Spleen (tissue), 11 donors: ENCODE data around the gene MTX1. TPM values are rescaled to one million over a fixed set of nuclear protein-coding genes. Genes with fewer than 3 reads are reported as not detected.
"Not testable (repeated sequence)": the region's sequence is repeated elsewhere in the genome, so short reads cannot be mapped to it uniquely, and the experiment has no call there.

Experiments used
- DNase-seq: peaks from one replicate; pipeline ENCODE4 v3.0.0-alpha.2; 2020
- H3K27ac ChIP-seq, 8 donors: fragments of 200-600 bp; sonication (generic) in 7 of 8; 1 replicate in 4 of 8; 2 replicates in 4 of 8; pipeline versions ENCODE4 v1.5.0 to v1.8.0; 2016 to 2021; ENCODE audit warnings: inconsistent platforms in 4 of 8, mild to moderate bottlenecking in 4 of 8, moderate library complexity in 1 of 8
- H3K27me3 ChIP-seq, 7 donors: fragments of 200-600 bp; sonication (generic) in 6 of 7; replicated peaks in 1 of 7; 1 replicate in 4 of 7; 2 replicates in 3 of 7; pipeline versions ENCODE4 v1.5.0 to v1.8.0; 2016 to 2021; ENCODE audit warnings: inconsistent platforms in 3 of 7, mild to moderate bottlenecking in 1 of 7
- H3K36me3 ChIP-seq, 6 donors: fragments of 200-600 bp; sonication (generic) in 5 of 6; 1 replicate in 4 of 6; 2 replicates in 2 of 6; pipeline versions ENCODE4 v1.5.0 to v1.8.0; 2016 to 2021; ENCODE audit warnings: inconsistent platforms in 2 of 6
- H3K4me1 ChIP-seq, 6 donors: fragments of 200-600 bp; sonication (generic) in 5 of 6; 1 replicate in 3 of 6; 2 replicates in 3 of 6; pipeline versions ENCODE4 v1.5.0 to v1.8.0; 2016 to 2021; ENCODE audit warnings: inconsistent platforms in 3 of 6
- H3K4me3 ChIP-seq, 8 donors: fragments of 200-600 bp; sonication (generic) in 7 of 8; 1 replicate in 4 of 8; 2 replicates in 4 of 8; pipeline versions ENCODE4 v1.5.0 to v1.8.0; 2016 to 2021; ENCODE audit warnings: inconsistent platforms in 4 of 8, mild to moderate bottlenecking in 4 of 8, moderate library complexity in 2 of 8
- H3K9me3 ChIP-seq, 8 donors: fragments of 200-600 bp; sonication (generic) in 7 of 8; 1 replicate in 4 of 8; 2 replicates in 4 of 8; pipeline versions ENCODE4 v1.5.0 to v1.8.0; 2016 to 2021; ENCODE audit warnings: inconsistent platforms in 4 of 8
- CTCF ChIP-seq, 11 experiments: fragments of 200-600 bp in 7 of 11; fragments of 450-650 bp in 4 of 11; sonication (generic) in 4 of 11; IDR thresholded peaks in 8 of 11; conservative IDR thresholded peaks in 3 of 11; 1 replicate in 7 of 11; 2 replicates in 4 of 11; pipeline versions ENCODE4 v1.4.0 to v1.8.0; 2016 to 2021; ENCODE audit warnings: antibody characterized with exemption in 11 of 11, inconsistent platforms in 4 of 11, mild to moderate bottlenecking in 1 of 11
- POLR2A ChIP-seq, 3 donors: fragments of 450-650 bp; IDR thresholded peaks; one replicate each; pipeline ENCODE4 v1.5.1; 2017; ENCODE audit warnings: antibody characterized with exemption in 3 of 3, mild to moderate bottlenecking in 1 of 3
- POLR2AphosphoS5 ChIP-seq, 3 donors: sonication (generic); formaldehyde crosslinking; IDR thresholded peaks; one replicate each; pipeline ENCODE4 v1.5.1; 2017; ENCODE audit warnings: antibody characterized with exemption in 3 of 3
- WGBS, 5 donors: extraction: QIAGEN DNeasy Blood & Tissue Kit in 3 of 5; methylation state at CpG; one replicate each; pipeline versions ENCODE4 v1.1.5 to v1.1.7; 2013 to 2018; 5-methylcytosine and 5-hydroxymethylcytosine counted together
- intact Hi-C: fragments of 100-400 bp; cut with DNase I; formaldehyde crosslinking; loops from one replicate; pipeline ENCODE4 v1.15.0; 2023; ENCODE audit warnings: low total_unique reads
- polyA plus RNA-seq, 3 donors: library from polyadenylated mRNA; stranded (reverse); fragments of 200-250 nt; gene quantifications; one replicate each; pipeline ENCODE4 v1.2.1, GENCODE V29; 2013
- total RNA-seq, 7 donors: library from RNA; depleted of rRNA in 3 of 7; stranded (reverse); fragments of >200 nt in 3 of 7; fragmentation: NEBNext Ultra II Directional in 4 of 7; extraction: Animal tissue kit (Norgen Biotek cat#: 25700) in 4 of 7; gene quantifications; one replicate each; pipeline versions ENCODE4 v1.1.0 to v1.2.1, GENCODE V29; 2016 to 2021
- donor health status: healthy with polysubstance abuse.
- donor health status: DM: no; HTN: no; CAD: no; lungs with moderate emphysema.
- donor health status: DM: no; HTN: no; CAD: no.
- donor health status: Bipolar disorder and iron deficiency.
- donor health status: healthy.
- donor health status: DM: no; HTN: no; CAD: no.
- donor health status: DM: yes; HTN: yes; CAD: no.

Gene MTX1
- total and polyA plus RNA-seq, 10 donors = 28.2 to 48.4 (median 38.5) TPM

DNA sequence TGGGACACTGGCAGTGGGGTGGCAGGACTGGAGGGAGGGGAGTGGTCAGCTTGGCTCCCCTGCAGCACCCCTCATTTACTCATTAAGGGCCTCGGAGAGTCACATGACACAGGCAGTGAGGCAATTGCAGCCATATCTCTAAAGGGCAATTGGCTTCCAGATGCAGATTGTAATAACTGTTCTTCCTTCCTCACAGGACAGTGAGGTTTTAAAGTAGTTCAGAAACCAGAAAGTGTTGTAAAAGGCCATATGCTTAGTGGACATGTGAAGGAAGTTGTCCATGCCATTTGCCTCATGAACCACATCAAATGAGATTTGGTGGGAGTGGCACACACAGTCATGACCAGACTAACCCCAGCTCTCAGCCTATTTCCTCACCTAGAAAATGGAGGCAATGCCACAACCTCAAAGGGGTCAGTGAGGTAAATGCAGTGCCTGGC lies 11.1 kb downstream of the MTX1 start:
- peak overlapping the region in 1 of 8 donors; percentile 33 for H3K4me3 ChIP-seq

DNA sequence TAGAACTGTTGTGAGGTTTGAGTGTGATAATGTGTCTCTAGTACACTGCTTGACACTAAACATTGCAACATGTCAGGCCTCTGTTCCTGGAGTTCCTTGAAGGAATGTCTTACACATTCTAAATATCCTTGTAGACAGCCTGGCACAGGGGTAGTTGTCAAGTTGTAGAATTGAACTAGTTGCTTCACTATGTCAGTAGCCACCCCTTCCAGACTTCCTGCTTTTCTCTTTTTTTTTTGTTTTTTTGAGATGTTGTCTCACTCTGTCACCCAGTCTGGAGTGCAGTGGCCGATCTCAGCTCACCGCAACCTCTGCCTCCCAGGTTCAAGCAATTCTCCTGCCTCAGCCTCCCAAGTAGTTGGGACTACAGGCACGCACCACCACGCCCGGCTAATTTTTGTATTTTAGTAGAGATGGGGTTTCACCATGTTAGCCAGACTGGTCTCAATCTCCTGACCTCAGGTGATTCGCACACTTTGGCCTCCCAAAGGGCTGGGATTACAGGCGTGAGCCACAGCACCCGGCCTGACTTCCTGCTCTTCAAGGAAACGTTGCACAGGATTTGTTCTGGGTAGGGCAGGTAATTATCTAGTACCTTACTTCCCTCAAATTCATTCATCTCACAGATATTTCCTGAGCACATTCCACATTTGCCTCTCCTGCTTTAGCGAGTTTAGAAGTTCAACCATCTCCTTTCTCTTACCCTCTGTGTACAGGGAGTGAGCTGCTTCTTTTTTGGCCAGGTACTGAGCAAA lies 11.9 kb downstream of the MTX1 start:
- 69 to 83% (median 76%) methylated on average over 10 of the region's 10 CpGs for WGBS, 5 donors
- not testable (repeated sequence) for H3K4me3 ChIP-seq, DNase-seq, H3K9me3 ChIP-seq, H3K27me3 ChIP-seq
- intact Hi-C loops = loop anchor here (10.0 kb wide), 1 partner anchor 46 kb away; the partner anchor contains the start of genes KRTCAP2 and TRIM46
- Histone ChIP-seq H3K27ac (peak overlapping the region in 6 of 8 donors; percentile 18 to 82 (median 72)), H3K4me1 (peaks cover 5 to 71% (median 35%) of the 10 kb centered on the region in 6 donors), H3K36me3 (peaks cover 0 to 13% (median 0%) of the 10 kb centered on the region in 6 donors)

More for the DNA sequence above, 11.1 kb downstream of the MTX1 start:
- intact Hi-C loops = loop anchor here (10.0 kb wide), 1 partner anchor 45 kb away; the partner anchor contains the start of genes KRTCAP2 and TRIM46
- peaks cover 0 to 68% (median 28%) of the 10 kb centered on the region in 6 donors for H3K4me1 ChIP-seq
- H3K36me3 ChIP-seq = peaks cover 0 to 21% (median 0%) of the 10 kb centered on the region in 6 donors
- peak overlapping the region in 7 of 8 donors; percentile 18 to 82 (median 70) for H3K27ac ChIP-seq
- 4 to 32% (median 11%) methylated on average over 1 of the region's 1 CpG for WGBS, 5 donors
- no peak for DNase-seq
- TF ChIP-seq POLR2AphosphoS5 (IDR thresholded peaks at IDR 0.05) (no peak), CTCF (IDR thresholded peaks at IDR 0.05 in 8 of 11, conservative IDR thresholded peaks at IDR 0.05 in 3 of 11) (no peak), POLR2A (IDR thresholded peaks at IDR 0.05) (no peak)
- H3K27me3 ChIP-seq = no peaks in the 10 kb centered on the region
- H3K9me3 ChIP-seq = no peaks in the 10 kb centered on the region

DNA sequence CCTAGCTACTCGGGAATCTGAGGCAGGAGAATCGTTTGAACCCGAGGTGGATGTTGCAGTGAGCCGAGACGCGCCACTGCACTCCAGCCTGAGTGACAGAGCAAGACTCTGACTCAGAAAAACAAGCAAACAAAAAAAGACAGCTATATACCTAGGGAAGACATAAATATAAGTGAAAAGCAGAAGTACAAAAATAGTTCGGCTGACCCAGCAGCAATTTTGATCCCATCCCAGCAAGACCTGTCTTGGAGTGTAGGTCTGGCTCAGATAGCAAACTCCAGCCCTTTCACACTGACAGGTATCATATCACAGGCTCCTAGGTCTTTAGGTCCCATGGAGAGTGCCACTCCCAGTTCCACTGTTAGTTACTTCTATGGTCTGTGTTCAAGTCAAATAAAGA lies 14.6 kb downstream of the MTX1 start:
- 40 to 58% (median 52%) methylated on average over 7 of the region's 7 CpGs for WGBS, 5 donors
- no peak overlapping the region for H3K4me3 ChIP-seq
- no peaks in the 10 kb centered on the region for H3K36me3 ChIP-seq
- intact Hi-C loops = loop anchor here (10.0 kb wide), 1 partner anchor 48 kb away; the partner anchor contains the start of genes KRTCAP2 and TRIM46
- H3K27ac ChIP-seq = peak overlapping the region in 3 of 8 donors; percentile 10 to 56 (median 30)
- H3K27me3 ChIP-seq = no peaks in the 10 kb centered on the region
- H3K4me1 ChIP-seq = peaks cover 7 to 91% (median 54%) of the 10 kb centered on the region in 6 donors
- TF ChIP-seq CTCF (IDR thresholded peaks at IDR 0.05 in 8 of 11, conservative IDR thresholded peaks at IDR 0.05 in 3 of 11) (no peak), POLR2A (IDR thresholded peaks at IDR 0.05) (no peak), POLR2AphosphoS5 (IDR thresholded peaks at IDR 0.05) (no peak)
- DNase-seq = no peak
- H3K9me3 ChIP-seq = no peaks in the 10 kb centered on the region

DNA sequence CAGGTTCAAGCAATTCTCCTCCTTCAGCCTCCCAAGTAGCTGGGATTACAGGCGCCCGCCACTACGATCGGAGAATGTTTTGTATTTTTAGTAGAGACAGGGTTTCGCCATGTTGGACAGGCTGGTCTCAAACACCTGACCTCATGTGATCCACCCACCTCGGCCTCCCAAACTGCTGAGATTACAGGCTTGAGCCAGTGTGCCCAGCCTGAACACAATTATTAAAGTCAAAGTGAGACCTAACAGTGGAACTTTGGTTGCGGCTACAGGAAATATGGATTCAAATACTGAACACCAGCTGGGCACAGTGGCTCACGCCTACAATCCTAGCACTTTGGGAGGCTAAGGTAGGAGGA lies 16.9 kb downstream of the MTX1 start:
- H3K36me3 ChIP-seq, DNase-seq, H3K27me3 ChIP-seq, H3K4me3 ChIP-seq, H3K9me3 ChIP-seq: not testable (repeated sequence)
- intact Hi-C loops = loop anchor here (10.0 kb wide), 1 partner anchor 51 kb away; the partner anchor contains the start of genes KRTCAP2 and TRIM46
- 88 to 94% (median 93%) methylated on average over 8 of the region's 8 CpGs for WGBS, 5 donors
- Histone ChIP-seq H3K4me1 (peaks cover 7 to 77% (median 51%) of the 10 kb centered on the region in 6 donors), H3K27ac (peak overlapping the region in 4 of 8 donors; percentile 89 to 90 (median 90))
